Ascending aorta (tissue), 2 donors: ENCODE measurements around the gene JAKMIP2. TPM values are rescaled to one million over a fixed set of nuclear protein-coding genes. Genes with fewer than 3 reads are reported as not detected.

Experiments
- DNase-seq, 2 donors: peaks; one replicate each; pipeline ENCODE4 v3.0.0-alpha.2; 2019; ENCODE audit warnings: low spot score in 2 of 2
- H3K27ac ChIP-seq, 2 donors: fragments of 200-600 bp; sonication (generic); one replicate each; pipeline ENCODE4 v1.5.1; 2016 to 2017; ENCODE audit warnings: mild to moderate bottlenecking in 1 of 2
- H3K27me3 ChIP-seq: fragments of 200-600 bp; sonication (generic); one replicate; pipeline ENCODE4 v1.5.1; 2017
- H3K36me3 ChIP-seq, 2 donors: fragments of 200-600 bp; sonication (generic); one replicate each; pipeline ENCODE4 v1.5.1; 2016
- H3K4me1 ChIP-seq, 2 donors: fragments of 200-600 bp; sonication (generic); one replicate each; pipeline ENCODE4 v1.5.1; 2016 to 2017; ENCODE audit warnings: mild to moderate bottlenecking in 1 of 2
- H3K4me3 ChIP-seq, 2 donors: fragments of 200-600 bp; sonication (generic); one replicate each; pipeline ENCODE4 v1.5.1; 2016 to 2017; ENCODE audit warnings: mild to moderate bottlenecking in 1 of 2
- H3K9me3 ChIP-seq, 2 donors: fragments of 200-600 bp; sonication (generic); one replicate each; pipeline ENCODE4 v1.5.1; 2016
- intact Hi-C: fragments of 100-400 bp; cut with DNase I; formaldehyde crosslinking; loops from one replicate; pipeline ENCODE4 v1.15.1; 2023
- total RNA-seq: library from RNA; depleted of rRNA; stranded (reverse); fragments of >200 nt; gene quantifications from one replicate; pipeline ENCODE4 v1.1.0, GENCODE V29; 2016
- TF ChIP-seq, protein P1 (sequence below), 3 experiments: fragments of 200-600 bp in 2 of 3; fragments of 450-650 bp in 1 of 3; sonication (generic) in 2 of 3; IDR thresholded peaks; one replicate each; pipeline ENCODE4 v1.5.1; 2016 to 2019; ENCODE audit warnings: antibody characterized with exemption in 3 of 3, mild to moderate bottlenecking in 1 of 3, moderate library complexity in 1 of 3

JAKMIP2 gene
- total RNA-seq, 1 donor from 2014 or later: not detected

DNA sequence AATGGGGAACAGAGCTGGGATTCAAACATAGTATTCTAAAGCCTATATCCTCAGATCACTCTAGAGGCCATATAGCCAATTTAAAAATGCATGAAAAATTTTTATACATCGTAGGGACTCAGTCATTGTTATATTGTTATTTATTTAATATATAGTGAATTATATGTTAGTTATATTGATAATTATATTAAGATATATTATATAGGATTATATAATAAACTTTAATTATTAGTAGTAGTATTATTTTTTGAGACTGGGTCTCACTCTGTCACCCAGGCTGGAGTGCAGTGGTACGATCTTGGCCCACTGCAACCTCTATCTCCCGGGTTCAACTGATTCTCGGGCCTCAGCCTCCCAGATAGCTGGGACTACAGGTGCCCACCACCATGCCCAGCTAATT is 206.9 kb downstream of the JAKMIP2 start:
- TF ChIP-seq, protein P1, sequence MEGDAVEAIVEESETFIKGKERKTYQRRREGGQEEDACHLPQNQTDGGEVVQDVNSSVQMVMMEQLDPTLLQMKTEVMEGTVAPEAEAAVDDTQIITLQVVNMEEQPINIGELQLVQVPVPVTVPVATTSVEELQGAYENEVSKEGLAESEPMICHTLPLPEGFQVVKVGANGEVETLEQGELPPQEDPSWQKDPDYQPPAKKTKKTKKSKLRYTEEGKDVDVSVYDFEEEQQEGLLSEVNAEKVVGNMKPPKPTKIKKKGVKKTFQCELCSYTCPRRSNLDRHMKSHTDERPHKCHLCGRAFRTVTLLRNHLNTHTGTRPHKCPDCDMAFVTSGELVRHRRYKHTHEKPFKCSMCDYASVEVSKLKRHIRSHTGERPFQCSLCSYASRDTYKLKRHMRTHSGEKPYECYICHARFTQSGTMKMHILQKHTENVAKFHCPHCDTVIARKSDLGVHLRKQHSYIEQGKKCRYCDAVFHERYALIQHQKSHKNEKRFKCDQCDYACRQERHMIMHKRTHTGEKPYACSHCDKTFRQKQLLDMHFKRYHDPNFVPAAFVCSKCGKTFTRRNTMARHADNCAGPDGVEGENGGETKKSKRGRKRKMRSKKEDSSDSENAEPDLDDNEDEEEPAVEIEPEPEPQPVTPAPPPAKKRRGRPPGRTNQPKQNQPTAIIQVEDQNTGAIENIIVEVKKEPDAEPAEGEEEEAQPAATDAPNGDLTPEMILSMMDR (IDR thresholded peaks at IDR 0.05): no peak
- no peaks in the 10 kb centered on the region for H3K36me3 ChIP-seq
- no peak for DNase-seq
- H3K27me3 ChIP-seq: no peaks in the 10 kb centered on the region
- no peak overlapping the region for H3K4me3 ChIP-seq
- intact Hi-C loops: loop anchor here (2.0 to 10.0 kb wide), 5 partner anchors 15 to 1031 kb away; no protein-coding TSS in a partner anchor
- H3K9me3 ChIP-seq: no peaks in the 10 kb centered on the region
- H3K27ac ChIP-seq: no peak overlapping the region
- H3K4me1 ChIP-seq: peaks cover 0 to 4% of the 10 kb centered on the region in 2 donors

DNA sequence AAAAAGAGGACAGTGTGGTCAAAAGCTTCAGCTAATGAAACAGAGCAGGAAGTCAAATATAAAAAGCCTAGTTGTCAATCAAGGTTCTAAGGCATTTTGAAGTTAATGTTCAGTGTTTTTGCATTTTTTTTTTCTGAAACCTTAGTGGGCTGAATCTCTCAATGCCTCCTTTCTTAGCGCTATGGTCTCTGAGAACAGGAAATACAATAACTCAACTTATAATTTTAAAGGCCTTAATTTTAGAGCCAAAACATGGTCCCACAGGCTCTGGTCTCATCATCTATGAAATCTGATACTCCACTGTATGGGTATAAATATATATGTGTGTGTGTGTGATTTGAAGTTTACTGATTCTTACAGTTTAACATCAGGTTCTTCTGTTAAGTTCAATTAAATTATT is 209.3 kb downstream of the JAKMIP2 start:
- intact Hi-C loops: loop anchor here (10.0 kb wide), 1 partner anchor 1028 kb away; no protein-coding TSS in a partner anchor
- Histone ChIP-seq H3K4me1 (peaks cover 0 to 4% of the 10 kb centered on the region in 2 donors), H3K9me3 (no peaks in the 10 kb centered on the region), H3K27me3 (no peaks in the 10 kb centered on the region), H3K36me3 (no peaks in the 10 kb centered on the region), H3K4me3 (no peak overlapping the region), H3K27ac (no peak overlapping the region)
- DNase-seq: no peak
- TF ChIP-seq, protein P1 (IDR thresholded peaks at IDR 0.05): no peak

DNA sequence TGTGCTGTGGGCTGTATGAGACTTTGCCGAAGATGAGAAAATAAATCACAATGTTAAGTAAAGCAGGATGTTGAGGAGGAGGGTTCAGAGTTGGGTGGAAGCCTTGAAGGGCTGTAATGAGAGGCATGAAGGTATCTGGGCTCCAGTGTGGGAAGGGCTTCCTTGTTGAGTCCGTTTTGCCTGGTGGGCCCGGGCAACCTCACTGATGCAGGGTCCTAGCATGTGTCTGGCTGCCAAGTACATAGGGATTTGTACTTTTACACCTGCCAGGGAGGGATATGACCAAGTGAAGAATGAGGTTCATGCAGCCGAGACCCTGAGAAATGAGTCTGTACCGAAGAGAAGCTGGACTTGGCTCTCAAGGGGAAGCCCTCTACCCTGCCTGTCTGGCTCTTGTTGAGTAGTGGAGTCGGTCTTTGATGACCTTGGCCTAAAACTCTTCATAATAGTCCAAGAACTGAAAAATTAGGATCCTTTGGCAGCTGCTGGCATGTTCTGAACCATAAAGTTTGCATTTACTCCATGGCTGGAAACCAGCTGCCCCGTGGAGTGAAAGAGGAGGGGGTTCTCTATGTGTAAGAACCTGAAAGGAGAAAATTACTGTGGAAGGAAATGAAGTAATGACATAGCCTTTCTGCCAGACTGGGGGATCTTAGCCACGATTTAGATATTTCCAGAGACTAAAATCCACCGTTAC is 213.7 kb downstream of the JAKMIP2 start:
- H3K4me1 ChIP-seq: no peaks in the 10 kb centered on the region
- TF ChIP-seq, protein P1 (IDR thresholded peaks at IDR 0.05): no peak
- DNase-seq: no peak
- no peak overlapping the region for H3K4me3 ChIP-seq
- no peak overlapping the region for H3K27ac ChIP-seq
- H3K27me3 ChIP-seq: no peaks in the 10 kb centered on the region
- intact Hi-C loops: no loop called here
- no peaks in the 10 kb centered on the region for H3K9me3 ChIP-seq
- no peaks in the 10 kb centered on the region for H3K36me3 ChIP-seq

DNA sequence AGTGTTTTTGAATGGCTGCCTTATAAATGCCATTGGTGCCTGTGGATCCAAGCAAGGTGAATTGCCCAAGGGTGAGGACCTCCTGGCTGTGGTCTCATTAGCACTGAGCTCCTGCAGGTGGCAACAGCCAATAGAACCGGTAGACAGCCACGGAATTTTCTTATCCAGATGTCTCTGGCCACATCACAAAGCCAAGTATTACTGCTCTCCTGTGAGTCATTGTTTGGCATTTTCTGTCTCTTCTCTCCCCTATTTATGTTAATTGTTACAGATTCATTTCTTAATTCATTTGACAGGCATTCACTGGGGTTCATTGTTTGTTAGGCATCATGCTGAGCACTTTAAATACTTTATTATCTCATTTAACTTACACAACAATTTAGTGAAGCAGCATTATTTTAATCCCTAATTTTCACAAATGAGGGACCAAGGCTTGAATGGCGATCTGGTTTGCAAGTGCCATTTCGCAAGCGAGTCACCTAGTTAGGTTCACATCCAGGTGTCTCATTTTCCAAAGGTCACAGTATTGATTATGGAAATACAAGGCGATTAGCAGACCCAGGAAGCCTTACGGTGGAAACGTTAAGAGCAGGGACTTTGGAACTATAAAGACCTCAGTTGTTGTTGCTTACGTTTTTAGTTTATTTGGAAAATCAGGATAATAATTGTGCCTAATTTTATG is 214.5 kb downstream of the JAKMIP2 start:
- DNase-seq: no peak
- Histone ChIP-seq H3K27me3 (no peaks in the 10 kb centered on the region), H3K36me3 (no peaks in the 10 kb centered on the region), H3K27ac (no peak overlapping the region), H3K4me1 (no peaks in the 10 kb centered on the region), H3K9me3 (no peaks in the 10 kb centered on the region), H3K4me3 (no peak overlapping the region)
- TF ChIP-seq, protein P1 (IDR thresholded peaks at IDR 0.05): no peak
- intact Hi-C loops: no loop called here

DNA sequence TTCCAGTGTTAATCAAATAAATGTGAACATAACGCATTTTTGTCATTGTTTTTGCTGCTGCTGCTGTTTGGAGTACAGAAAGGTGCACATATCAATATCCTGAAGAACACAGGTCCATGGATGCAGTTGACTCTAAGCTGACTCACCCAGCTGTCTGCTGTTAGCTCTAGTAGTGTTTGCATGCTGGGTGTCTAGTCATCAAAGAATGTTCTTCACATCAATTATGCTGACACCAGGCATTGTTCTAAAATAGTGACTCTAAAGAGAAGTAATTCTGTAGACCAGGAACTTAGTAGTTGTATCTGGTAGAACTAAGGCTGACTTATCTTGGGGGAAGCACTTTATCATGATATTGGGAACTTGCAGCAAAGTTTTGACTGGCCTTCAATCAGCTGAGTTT is 217.0 kb downstream of the JAKMIP2 start:
- no peaks in the 10 kb centered on the region for H3K36me3 ChIP-seq
- intact Hi-C loops: no loop called here
- no peak overlapping the region for H3K4me3 ChIP-seq
- no peak overlapping the region for H3K27ac ChIP-seq
- H3K9me3 ChIP-seq: no peaks in the 10 kb centered on the region
- DNase-seq: no peak
- TF ChIP-seq, protein P1 (IDR thresholded peaks at IDR 0.05): no peak
- no peaks in the 10 kb centered on the region for H3K4me1 ChIP-seq
- H3K27me3 ChIP-seq: no peaks in the 10 kb centered on the region
